WTC11 (cell line): Measurements from ENCODE around the gene CCDC93.

ENCODE experiments used
- GABPB1 ChIP-seq: sonication (generic); formaldehyde crosslinking; IDR thresholded peaks from 2 replicates; pipeline ENCODE4 v1.8.1; 2023; ENCODE audit warnings: mild to moderate bottlenecking, missing genetic modification reagents
- JUN ChIP-seq: sonication (generic); formaldehyde crosslinking; IDR thresholded peaks from 2 replicates; pipeline ENCODE4 v1.8.0; 2023; ENCODE audit warnings: mild to moderate bottlenecking, missing genetic modification reagents
- SMAD4 ChIP-seq: sonication (generic); formaldehyde crosslinking; IDR thresholded peaks from 2 replicates; pipeline ENCODE4 v1.8.0; 2022; ENCODE audit warnings: mild to moderate bottlenecking, missing genetic modification reagents
- TF ChIP-seq, protein P1 (sequence below): fragments of 200-600 bp; IDR thresholded peaks from 2 replicates; pipeline ENCODE4 v1.8.0; 2022; ENCODE audit warnings: antibody characterized with exemption
- TF ChIP-seq, protein P2 (sequence below): sonication (generic); formaldehyde crosslinking; IDR thresholded peaks from 2 replicates; pipeline ENCODE4 v1.8.0; 2022; ENCODE audit warnings: mild to moderate bottlenecking, missing genetic modification reagents

- TF ChIP-seq, protein P1, sequence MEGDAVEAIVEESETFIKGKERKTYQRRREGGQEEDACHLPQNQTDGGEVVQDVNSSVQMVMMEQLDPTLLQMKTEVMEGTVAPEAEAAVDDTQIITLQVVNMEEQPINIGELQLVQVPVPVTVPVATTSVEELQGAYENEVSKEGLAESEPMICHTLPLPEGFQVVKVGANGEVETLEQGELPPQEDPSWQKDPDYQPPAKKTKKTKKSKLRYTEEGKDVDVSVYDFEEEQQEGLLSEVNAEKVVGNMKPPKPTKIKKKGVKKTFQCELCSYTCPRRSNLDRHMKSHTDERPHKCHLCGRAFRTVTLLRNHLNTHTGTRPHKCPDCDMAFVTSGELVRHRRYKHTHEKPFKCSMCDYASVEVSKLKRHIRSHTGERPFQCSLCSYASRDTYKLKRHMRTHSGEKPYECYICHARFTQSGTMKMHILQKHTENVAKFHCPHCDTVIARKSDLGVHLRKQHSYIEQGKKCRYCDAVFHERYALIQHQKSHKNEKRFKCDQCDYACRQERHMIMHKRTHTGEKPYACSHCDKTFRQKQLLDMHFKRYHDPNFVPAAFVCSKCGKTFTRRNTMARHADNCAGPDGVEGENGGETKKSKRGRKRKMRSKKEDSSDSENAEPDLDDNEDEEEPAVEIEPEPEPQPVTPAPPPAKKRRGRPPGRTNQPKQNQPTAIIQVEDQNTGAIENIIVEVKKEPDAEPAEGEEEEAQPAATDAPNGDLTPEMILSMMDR = no peak
- TF ChIP-seq, protein P2, sequence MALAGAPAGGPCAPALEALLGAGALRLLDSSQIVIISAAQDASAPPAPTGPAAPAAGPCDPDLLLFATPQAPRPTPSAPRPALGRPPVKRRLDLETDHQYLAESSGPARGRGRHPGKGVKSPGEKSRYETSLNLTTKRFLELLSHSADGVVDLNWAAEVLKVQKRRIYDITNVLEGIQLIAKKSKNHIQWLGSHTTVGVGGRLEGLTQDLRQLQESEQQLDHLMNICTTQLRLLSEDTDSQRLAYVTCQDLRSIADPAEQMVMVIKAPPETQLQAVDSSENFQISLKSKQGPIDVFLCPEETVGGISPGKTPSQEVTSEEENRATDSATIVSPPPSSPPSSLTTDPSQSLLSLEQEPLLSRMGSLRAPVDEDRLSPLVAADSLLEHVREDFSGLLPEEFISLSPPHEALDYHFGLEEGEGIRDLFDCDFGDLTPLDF = no peak
- TF ChIP-seq JUN (CRISPR knock-in tag) (no peak), SMAD4 (no peak), GABPB1 (CRISPR knock-in tag) (no peak)
Measured at GRCh38 chr2:117944816-117945215, 69.1 kb downstream of the CCDC93 start.
